ENCODE measurements around the gene BMPR1A.
"Not testable (repeated sequence)": the region's sequence is repeated elsewhere in the genome, so short reads cannot be mapped to it uniquely, and the experiment has no call there.

Gene BMPR1A

DNA sequence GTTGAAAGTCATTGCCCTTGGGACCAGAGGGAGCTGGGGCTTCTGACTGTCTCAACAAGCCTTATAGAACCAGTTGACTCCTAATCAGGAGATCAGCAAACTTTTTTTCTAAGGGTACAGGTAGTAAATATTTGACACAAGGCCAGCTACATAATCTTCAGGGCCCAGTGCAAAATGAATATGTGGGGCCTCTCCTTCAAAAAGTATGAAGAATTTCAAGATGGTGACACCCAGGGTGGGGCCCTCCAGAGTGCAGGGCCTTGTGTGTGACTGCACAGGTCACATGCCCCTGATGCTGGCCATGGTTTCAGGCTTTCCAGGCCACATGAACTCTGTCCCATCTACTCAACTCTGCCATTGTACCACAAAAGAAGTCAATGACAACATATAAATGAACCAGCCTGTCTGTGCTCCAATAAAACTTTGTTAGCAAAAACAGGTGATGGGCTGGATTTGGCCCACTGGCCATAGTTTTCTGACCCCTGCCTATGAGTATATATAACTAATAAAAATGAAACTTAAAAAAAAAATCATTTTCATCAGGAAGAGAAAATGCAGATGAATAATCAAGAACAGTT lies 194.9 kb downstream of the BMPR1A start:
- TF ChIP-seq, protein P1, sequence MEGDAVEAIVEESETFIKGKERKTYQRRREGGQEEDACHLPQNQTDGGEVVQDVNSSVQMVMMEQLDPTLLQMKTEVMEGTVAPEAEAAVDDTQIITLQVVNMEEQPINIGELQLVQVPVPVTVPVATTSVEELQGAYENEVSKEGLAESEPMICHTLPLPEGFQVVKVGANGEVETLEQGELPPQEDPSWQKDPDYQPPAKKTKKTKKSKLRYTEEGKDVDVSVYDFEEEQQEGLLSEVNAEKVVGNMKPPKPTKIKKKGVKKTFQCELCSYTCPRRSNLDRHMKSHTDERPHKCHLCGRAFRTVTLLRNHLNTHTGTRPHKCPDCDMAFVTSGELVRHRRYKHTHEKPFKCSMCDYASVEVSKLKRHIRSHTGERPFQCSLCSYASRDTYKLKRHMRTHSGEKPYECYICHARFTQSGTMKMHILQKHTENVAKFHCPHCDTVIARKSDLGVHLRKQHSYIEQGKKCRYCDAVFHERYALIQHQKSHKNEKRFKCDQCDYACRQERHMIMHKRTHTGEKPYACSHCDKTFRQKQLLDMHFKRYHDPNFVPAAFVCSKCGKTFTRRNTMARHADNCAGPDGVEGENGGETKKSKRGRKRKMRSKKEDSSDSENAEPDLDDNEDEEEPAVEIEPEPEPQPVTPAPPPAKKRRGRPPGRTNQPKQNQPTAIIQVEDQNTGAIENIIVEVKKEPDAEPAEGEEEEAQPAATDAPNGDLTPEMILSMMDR (IDR thresholded peaks at IDR 0.05; ENCODE audit: extremely low read depth, insufficient read depth, missing control alignments), result no peak
- in situ Hi-C loops (cut with MboI; ENCODE audit: low pct_unique_long_range_greater_than_20kb, low sequenced_read_pairs, unreplicated experiment), result no loop called here
- DNase-seq (ENCODE audit: low spot score), result no peak

DNA sequence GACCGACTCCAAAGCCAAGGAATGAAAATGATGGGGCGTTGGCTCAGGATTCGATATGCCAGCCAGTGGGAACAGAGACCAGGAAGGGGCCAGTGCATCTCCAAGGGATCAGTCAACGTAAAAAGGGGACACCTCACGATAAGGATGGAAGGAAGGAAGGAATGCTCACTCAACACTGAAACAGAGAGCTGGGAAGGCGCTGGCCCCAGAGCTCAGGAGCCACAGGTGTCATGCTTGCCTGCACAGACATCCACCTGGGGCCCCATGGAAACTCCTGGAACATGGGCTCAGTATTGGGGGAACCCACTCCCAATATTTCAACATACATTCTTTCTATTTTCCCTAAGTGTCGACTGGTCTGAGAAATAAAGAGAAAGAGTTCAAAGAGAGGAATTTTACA lies 195.7 kb downstream of the BMPR1A start:
- in situ Hi-C loops (cut with MboI; ENCODE audit: low pct_unique_long_range_greater_than_20kb, low sequenced_read_pairs, unreplicated experiment), result no loop called here
- DNase-seq (ENCODE audit: low spot score), result no peak
- TF ChIP-seq, protein P1 (IDR thresholded peaks at IDR 0.05; ENCODE audit: extremely low read depth, insufficient read depth, missing control alignments), result no peak

DNA sequence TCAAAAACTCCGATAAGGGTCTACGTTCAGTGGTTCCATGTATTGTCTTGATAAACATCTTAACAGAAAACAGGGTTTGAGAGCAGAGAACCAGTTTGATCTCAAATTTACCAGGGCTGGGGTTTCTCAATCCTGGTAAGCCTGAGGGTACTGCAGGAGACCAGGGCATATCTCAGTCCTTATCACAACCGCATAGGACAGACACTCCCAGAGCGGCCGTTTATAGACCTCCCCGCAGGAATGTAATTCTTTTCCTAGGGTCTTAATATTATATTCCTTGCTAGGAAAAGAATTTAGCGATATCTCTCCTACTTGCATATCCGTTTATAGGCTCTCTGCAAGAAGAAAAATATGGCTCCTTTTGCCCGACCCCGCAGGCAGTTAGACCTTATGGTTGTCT lies 196.3 kb downstream of the BMPR1A start:
- in situ Hi-C loops (cut with MboI; ENCODE audit: low pct_unique_long_range_greater_than_20kb, low sequenced_read_pairs, unreplicated experiment); DNase-seq (ENCODE audit: low spot score): not testable (repeated sequence)

DNA sequence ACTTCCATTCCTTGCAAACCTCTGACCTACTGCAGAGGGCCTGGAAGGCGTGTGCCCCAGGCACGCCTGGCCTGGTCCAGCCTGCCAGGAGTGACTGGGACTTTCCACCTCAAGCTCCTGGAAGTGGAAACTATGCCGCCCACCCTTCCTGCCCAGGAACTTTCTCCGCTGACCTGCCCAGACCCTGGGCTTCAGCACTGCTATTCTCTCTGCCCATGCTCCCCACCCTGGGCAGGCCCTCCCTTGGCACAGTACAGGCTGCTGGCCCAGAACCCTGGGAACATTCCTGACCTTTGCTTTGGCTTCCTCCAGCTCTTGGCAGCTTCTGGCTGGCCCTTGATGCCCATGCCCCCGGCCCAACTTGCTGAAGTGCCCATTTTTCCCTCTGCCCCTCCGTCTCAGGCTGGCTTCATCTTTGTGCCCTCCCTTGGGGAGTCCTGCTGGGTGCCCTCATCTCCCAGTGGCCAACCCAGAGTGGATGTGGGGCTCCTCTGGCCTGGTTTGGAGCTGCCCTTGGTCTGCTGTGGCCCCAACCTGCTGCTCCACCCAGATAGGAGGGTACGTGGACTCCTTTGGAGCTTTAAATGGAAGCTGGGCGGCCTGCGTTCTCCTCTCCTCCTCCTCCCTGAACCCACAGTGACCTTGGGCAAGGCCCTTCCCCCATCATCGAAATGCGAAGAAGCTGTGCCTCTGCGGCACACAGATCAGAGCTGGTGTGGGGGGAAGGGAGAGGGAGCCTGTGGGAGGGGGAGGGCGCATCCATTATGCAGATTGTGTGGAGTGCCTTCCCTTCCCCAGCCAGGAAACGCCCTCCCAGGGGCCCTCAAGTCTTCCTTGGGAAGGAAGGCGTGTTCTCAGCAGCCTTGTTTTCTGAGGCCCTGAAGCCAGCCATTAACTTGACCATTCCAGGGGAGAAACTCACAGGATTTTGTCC lies 197.6 kb downstream of the BMPR1A start:
- TF ChIP-seq, protein P1 (IDR thresholded peaks at IDR 0.05; ENCODE audit: extremely low read depth, insufficient read depth, missing control alignments), result no peak
- in situ Hi-C loops (cut with MboI; ENCODE audit: low pct_unique_long_range_greater_than_20kb, low sequenced_read_pairs, unreplicated experiment), result no loop called here
- no peak for DNase-seq (ENCODE audit: low spot score)

DNA sequence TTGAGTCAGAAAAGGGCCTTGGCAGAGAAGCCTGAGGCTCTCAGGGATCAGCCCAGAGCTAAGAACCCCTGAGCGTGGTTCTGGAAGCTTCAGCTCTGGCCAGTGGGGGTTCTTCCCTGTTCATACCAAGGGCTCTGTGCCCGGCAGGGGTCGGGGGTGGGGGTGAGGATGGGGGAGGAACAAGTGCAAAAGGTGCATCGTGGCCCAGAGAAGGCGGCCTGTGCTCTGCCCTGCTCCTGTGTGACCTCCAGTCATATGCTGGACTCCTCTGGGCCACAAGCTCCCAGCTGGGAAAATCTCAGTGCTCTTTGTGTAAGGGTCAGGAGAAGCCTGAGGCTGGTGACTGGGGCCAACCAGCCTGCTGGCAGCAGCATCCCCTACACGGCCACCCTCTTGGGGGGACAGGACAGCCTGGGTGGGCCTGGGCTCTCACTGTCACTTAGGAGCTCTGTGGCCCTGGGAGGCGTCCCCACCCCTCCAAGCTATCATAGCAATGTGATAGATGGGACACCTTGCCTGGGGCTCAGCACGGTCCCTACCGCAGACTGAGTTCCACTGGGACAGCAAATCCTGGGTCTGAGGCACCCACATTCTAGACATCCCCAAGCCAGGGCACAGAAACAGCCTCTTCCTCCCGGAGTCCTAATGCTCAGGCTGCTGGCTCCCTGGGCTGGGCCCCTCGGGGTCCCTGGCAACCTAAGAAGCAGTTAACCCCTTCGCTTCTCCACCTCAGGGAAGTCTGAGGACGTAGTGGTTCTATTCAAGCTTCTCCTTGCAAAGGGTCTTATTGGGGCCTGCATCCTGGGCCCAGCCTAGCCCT lies 198.5 kb downstream of the BMPR1A start:
- no peak for DNase-seq (ENCODE audit: low spot score)
- in situ Hi-C loops (cut with MboI; ENCODE audit: low pct_unique_long_range_greater_than_20kb, low sequenced_read_pairs, unreplicated experiment), result no loop called here
- TF ChIP-seq, protein P1 (IDR thresholded peaks at IDR 0.05; ENCODE audit: extremely low read depth, insufficient read depth, missing control alignments), result no peak

DNA sequence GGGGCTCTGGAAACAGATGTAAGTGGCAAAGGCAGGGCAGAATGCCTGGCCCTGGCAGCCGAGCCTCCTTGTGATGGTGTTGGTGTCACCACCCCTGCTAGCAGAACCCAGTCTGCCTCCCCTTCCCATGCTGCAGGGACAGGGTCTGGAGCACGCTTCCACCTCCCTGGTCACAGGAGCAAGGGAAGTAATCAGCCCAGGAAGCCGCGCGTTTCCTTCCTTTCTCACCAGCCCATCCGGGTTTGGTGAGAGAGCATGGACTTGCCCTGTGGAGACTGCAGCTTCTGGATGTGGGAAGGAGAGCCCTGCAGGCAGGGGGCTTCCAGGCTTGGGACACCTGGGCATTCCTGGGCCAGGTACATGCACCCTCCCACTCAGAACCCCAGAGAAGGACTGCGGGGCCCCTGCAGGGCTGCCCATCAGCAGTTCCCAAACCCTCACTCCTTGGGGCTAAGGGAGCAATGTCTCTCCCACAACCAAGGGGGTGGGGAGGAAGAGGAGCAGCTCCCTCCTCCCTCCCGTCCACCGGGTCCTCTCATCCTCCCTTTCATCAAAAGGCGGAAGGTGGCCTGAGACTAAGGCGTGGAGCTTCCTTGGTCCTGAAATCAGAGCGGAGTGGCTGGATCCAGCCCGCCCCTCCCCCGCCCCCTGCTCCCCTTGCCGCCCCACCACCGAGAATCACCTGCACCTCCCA lies 199.2 kb downstream of the BMPR1A start:
- in situ Hi-C loops (cut with MboI; ENCODE audit: low pct_unique_long_range_greater_than_20kb, low sequenced_read_pairs, unreplicated experiment), result no loop called here
- DNase-seq (ENCODE audit: low spot score), result no peak
- TF ChIP-seq, protein P1 (IDR thresholded peaks at IDR 0.05; ENCODE audit: extremely low read depth, insufficient read depth, missing control alignments), result no peak

All from GM13977 (cell line).